ENCODE data around the gene XPO6. TPM values are rescaled to one million over a fixed set of nuclear protein-coding genes. Genes with fewer than 3 reads are reported as not detected.

The XPO6 gene
- total RNA-seq, 1 donor from 2014 or later = 155 TPM

DNA sequence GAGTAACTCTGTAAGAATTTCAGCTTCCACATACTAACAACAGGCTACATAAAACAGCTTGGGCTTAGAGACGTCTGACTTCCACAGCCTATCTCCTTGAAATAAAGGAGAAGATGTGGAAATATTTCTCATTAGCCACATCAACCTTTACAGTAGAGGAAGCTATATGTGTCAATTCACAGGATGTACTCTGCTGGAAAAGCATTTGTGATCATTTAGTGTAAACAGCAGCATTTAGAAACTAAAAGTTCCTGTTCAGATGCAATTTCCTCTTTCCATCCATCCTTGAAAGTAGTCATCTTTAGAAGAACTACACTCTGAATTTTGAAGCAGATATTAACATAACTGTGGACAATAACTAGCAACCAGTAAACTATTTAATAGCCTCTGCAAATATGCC, 46.2 kb downstream of the XPO6 start:
- Mint-ChIP-seq H3K9me3 (ENCODE audit: unreplicated experiment) (no peaks in the 10 kb centered on the region), H3K27ac (ENCODE audit: unreplicated experiment) (no peak overlapping the region), H3K4me3 (ENCODE audit: unreplicated experiment) (no peak overlapping the region), H3K4me1 (ENCODE audit: unreplicated experiment) (peaks cover 12% of the 10 kb centered on the region), H3K27me3 (ENCODE audit: unreplicated experiment) (peaks cover 3% of the 10 kb centered on the region), H3K36me3 (ENCODE audit: low read depth, unreplicated experiment) (peaks cover 22% of the 10 kb centered on the region)
- no peak for DNase-seq (ENCODE audit: low spot score)
- TF ChIP-seq, protein P1, sequence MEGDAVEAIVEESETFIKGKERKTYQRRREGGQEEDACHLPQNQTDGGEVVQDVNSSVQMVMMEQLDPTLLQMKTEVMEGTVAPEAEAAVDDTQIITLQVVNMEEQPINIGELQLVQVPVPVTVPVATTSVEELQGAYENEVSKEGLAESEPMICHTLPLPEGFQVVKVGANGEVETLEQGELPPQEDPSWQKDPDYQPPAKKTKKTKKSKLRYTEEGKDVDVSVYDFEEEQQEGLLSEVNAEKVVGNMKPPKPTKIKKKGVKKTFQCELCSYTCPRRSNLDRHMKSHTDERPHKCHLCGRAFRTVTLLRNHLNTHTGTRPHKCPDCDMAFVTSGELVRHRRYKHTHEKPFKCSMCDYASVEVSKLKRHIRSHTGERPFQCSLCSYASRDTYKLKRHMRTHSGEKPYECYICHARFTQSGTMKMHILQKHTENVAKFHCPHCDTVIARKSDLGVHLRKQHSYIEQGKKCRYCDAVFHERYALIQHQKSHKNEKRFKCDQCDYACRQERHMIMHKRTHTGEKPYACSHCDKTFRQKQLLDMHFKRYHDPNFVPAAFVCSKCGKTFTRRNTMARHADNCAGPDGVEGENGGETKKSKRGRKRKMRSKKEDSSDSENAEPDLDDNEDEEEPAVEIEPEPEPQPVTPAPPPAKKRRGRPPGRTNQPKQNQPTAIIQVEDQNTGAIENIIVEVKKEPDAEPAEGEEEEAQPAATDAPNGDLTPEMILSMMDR (IDR thresholded peaks at IDR 0.05; ENCODE audit: unreplicated experiment) = no peak

DNA sequence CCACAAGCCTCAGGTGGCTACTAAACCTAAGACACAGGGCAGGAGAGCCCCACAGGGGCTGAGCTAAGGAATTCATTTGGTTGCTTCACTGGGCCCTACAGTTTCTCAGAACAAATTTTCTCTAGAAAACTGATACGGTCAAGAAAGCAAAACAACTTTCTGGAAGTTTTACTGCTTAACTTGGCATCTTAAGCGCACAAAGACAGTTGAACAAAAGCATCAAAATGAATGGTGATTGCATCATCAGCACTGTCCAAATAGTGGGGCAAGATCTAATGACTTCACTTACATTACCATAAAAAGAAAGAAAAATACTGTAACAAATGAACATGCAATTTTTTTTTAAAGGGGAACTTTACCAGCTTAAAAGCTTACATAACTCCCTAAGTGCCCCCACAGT, 47.6 kb downstream of the XPO6 start:
- H3K4me1 Mint-ChIP-seq (ENCODE audit: unreplicated experiment) = peaks cover 12% of the 10 kb centered on the region
- no peaks in the 10 kb centered on the region for H3K9me3 Mint-ChIP-seq (ENCODE audit: unreplicated experiment)
- H3K36me3 Mint-ChIP-seq (ENCODE audit: low read depth, unreplicated experiment) = peaks cover 19% of the 10 kb centered on the region
- no peak overlapping the region for H3K27ac Mint-ChIP-seq (ENCODE audit: unreplicated experiment)
- no peak overlapping the region for H3K4me3 Mint-ChIP-seq (ENCODE audit: unreplicated experiment)
- TF ChIP-seq, protein P1 (IDR thresholded peaks at IDR 0.05; ENCODE audit: unreplicated experiment) = no peak
- DNase-seq (ENCODE audit: low spot score) = no peak
- peaks cover 3% of the 10 kb centered on the region for H3K27me3 Mint-ChIP-seq (ENCODE audit: unreplicated experiment)

DNA sequence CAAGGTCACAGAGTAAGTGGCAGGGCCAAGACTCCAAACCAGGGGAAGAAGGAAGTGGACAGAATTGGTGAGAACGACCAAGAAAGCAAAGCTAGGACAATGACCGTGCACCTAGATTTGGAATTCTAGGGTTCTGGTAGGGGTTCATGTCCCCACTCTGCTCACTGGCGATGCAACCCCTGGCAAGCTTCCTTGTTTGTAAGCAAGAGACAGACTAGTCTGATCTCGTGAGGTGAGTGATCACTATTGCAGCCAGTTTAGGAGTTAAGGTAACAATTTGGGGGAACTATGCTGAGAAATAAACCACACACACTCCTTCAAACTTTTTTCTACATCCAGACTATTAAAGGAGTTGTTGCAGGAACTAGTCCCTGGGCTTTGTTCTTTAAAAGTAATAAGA, 48.1 kb downstream of the XPO6 start:
- TF ChIP-seq, protein P1 (IDR thresholded peaks at IDR 0.05; ENCODE audit: unreplicated experiment) = no peak
- Mint-ChIP-seq H3K27me3 (ENCODE audit: unreplicated experiment) (no peaks in the 10 kb centered on the region), H3K4me1 (ENCODE audit: unreplicated experiment) (peaks cover 12% of the 10 kb centered on the region), H3K36me3 (ENCODE audit: low read depth, unreplicated experiment) (peaks cover 17% of the 10 kb centered on the region), H3K4me3 (ENCODE audit: unreplicated experiment) (no peak overlapping the region), H3K9me3 (ENCODE audit: unreplicated experiment) (no peaks in the 10 kb centered on the region), H3K27ac (ENCODE audit: unreplicated experiment) (no peak overlapping the region)
- no peak for DNase-seq (ENCODE audit: low spot score)

DNA sequence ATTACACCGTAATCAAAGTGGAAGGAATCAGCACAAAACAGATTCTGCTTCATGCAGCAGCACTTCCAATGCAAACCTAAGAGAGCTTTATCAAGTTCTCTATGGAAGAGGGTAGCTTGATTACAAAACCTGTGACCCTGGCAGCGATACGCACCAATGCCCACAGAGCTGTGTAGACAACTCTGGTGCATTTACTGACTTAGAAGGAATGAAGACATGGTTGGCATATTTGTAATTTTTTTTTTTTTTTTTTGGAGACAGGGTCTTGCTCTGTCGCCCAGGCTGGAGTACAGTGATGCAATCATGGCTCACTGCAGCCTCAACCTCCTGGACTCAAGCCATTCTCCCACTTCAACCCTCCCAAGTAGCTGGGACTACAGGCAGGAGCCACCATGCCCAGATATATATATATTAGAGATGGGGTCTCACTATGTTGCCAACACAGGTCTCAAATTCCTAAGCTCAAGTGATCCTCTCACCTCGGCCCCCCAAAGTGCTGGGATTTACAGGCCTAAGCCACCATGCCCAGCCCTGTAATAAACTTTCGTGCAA, 49.4 kb downstream of the XPO6 start:
- Mint-ChIP-seq H3K4me3 (ENCODE audit: unreplicated experiment) (no peak overlapping the region), H3K27me3 (ENCODE audit: unreplicated experiment) (no peaks in the 10 kb centered on the region), H3K4me1 (ENCODE audit: unreplicated experiment) (peaks cover 12% of the 10 kb centered on the region), H3K27ac (ENCODE audit: unreplicated experiment) (no peak overlapping the region), H3K36me3 (ENCODE audit: low read depth, unreplicated experiment) (peaks cover 12% of the 10 kb centered on the region), H3K9me3 (ENCODE audit: unreplicated experiment) (no peaks in the 10 kb centered on the region)
- TF ChIP-seq, protein P1 (IDR thresholded peaks at IDR 0.05; ENCODE audit: unreplicated experiment) = no peak
- DNase-seq (ENCODE audit: low spot score) = no peak

DNA sequence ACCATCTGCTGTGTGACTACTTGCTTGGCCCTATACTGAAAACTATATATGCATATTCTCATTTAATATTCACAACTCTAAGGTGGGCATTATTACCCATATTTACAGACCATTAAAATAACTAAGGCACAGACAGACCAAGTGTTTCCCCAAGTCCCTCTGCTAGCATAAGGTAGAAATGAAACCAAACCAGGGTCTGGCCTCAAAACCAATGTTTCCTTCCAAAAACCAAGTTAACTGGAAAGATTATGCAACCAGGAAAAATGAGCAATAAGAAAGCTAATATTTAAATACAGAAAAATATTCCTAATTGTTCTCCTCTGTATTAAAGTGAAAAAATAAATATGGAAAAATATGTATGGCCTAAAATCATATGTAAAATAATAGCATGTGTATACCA, 50.1 kb downstream of the XPO6 start:
- Mint-ChIP-seq H3K27me3 (ENCODE audit: unreplicated experiment) (no peaks in the 10 kb centered on the region), H3K36me3 (ENCODE audit: low read depth, unreplicated experiment) (peaks cover 5% of the 10 kb centered on the region), H3K4me3 (ENCODE audit: unreplicated experiment) (no peak overlapping the region), H3K9me3 (ENCODE audit: unreplicated experiment) (no peaks in the 10 kb centered on the region), H3K27ac (ENCODE audit: unreplicated experiment) (no peak overlapping the region), H3K4me1 (ENCODE audit: unreplicated experiment) (peaks cover 12% of the 10 kb centered on the region)
- TF ChIP-seq, protein P1 (IDR thresholded peaks at IDR 0.05; ENCODE audit: unreplicated experiment) = no peak
- no peak for DNase-seq (ENCODE audit: low spot score)
